Left lobe of liver (tissue), 2 donors: Measurements from ENCODE around the gene RAPGEFL1. TPM values are rescaled to one million over a fixed set of nuclear protein-coding genes. Genes with fewer than 3 reads are reported as not detected.
A peak's percentile ranks its signal among the peaks of the same experiment; 100 is the strongest.
"Not testable (repeated sequence)": the region's sequence is repeated elsewhere in the genome, so short reads cannot be mapped to it uniquely, and the experiment has no call there.

Experiments
- ATAC-seq: fragments of 200-7000 bp; cut with Tn5 transposase; one replicate; pipeline ENCODE4 v1.9.1; 2020; ENCODE audit warnings: mild to moderate bottlenecking, moderate library complexity
- DNase-seq: peaks from one replicate; pipeline ENCODE4 v3.0.0-alpha.2; 2020; ENCODE audit warnings: low spot score
- total RNA-seq: library from RNA; stranded (reverse); gene quantifications from one replicate; pipeline ENCODE4 v1.2.1, GENCODE V29; 2021
- donor health status: DM: no; HTN: no; CAD: no; lungs with moderate emphysema.
- donor health status: DM: no; HTN: yes; CAD: no.

RAPGEFL1 gene
- total RNA-seq, 1 donor from 2014 or later, result 19.3 TPM

DNA sequence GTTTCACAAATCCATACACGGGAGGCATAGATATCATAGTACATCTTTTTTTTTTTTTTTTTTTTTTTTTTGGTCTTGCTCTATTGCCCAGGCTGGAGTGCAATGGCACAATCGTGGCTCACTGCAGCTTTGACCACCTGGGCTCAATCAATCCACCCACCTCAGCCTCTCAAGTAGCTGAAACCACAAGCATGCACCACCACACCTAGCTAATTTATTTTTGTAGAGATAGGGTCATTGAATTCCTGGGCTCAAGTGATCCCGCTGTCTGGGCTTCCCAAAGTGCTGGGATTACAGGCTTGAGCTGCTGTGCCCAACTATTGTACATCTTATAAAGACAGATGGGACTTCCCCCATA lies 3.5 kb upstream of the RAPGEFL1 start:
- DNase-seq (no peak), ATAC-seq (no peak)

DNA sequence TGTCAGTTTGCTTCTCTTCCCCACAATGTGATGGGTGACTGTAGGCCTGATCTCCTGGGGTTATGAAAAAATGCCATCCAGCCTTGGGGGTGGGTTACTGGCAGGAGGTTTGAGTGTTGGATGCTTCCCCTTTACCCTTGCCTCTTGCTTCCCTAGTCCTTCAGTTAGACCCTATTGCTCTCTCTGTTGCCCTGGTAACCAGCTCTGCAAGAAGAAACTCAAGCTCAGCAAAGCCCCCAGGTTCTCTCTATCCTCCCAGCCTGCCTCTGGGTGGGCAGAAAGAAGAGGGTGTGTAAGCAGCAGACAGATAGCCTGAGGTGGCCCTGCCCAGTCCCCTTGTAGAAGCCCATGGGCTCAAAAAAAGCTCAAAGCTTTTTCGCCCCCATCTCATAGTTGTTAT lies 2.8 kb upstream of the RAPGEFL1 start:
- ATAC-seq (no peak), DNase-seq (no peak)

DNA sequence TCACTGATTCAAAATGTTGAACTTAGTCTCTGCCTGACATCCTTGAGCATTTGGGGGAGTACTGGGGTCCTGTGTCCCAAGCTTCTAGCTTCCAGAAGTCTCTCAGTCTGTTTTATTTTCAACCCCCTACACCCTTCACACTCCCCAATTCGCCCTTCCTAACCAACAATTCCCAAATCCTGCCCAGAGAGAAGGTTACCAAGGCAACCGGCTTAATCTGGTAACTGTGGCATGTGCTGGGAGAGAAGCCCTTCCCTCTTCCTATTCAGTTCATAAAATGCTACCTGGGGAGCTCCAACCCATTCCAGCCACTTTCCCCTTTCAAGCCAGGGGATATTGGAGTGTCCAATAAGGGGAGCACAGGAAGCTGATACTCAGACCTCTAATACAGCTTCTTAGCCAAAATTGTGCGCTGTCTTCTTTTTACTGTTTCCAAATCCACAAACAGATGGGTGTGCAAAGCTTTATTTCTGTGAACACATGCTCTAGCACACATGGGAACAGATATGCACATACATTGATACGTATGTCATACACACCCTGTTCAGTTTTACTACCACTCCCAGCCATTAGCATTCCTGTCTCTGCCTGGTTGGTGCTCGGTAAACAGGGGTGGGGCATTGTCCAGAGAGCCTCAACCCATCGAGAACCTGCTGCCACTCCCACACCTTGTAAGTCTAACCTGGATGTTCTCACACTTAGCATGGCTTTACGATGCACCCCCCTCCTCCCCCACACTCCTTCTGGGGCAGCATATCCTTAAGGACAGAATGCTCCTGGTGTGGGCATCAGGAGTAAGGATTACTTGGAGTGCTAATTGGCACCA lies 1.1 kb upstream of the RAPGEFL1 start:
- DNase-seq (no peak), ATAC-seq (no peak)

DNA sequence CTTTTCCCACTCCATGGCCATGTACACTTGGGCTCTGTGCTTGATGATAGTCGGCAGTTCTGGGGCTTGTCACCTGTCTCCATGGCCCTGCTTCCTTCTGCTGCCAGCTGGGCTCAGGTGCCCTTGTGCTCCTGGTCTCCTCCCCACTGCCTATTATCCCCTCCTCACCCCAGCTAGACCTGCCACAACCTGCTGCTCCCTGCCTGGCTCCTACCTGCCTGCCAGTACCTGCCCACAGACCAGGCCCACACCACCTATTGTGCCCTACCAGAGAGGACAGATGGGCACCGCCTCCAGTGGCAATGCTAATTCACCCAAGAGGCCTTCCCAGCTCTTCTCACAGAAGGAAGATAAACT lies 538 bp upstream of the RAPGEFL1 start:
- no peak for DNase-seq
- ATAC-seq, result peak; percentile 10

DNA sequence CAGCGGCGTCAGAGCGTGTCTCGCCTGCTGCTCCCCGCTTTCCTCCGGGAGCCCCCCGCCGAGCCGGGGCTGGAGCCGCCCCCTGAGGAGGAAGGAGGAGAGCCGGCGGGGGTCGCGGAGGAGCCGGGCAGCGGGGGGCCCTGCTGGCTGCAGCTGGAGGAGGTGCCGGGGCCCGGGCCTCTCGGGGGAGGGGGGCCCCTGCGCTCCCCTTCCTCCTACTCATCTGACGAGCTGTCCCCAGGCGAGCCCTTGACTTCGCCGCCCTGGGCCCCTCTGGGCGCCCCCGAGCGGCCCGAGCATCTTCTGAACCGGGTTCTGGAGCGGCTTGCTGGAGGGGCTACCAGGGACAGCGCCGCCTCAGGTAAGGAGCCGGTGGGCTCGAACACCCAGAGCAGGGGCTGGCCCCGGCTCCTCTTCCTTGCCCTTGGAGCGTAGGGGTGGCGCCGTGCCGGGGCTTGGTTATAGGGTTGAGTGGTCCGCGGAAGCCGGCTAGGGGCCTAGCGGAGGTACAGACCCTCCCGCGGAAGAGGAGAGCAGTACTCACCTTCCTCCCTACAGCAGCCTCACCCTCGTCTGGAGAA lies 841 bp downstream of the RAPGEFL1 start:
- DNase-seq (no peak), ATAC-seq (no peak)

DNA sequence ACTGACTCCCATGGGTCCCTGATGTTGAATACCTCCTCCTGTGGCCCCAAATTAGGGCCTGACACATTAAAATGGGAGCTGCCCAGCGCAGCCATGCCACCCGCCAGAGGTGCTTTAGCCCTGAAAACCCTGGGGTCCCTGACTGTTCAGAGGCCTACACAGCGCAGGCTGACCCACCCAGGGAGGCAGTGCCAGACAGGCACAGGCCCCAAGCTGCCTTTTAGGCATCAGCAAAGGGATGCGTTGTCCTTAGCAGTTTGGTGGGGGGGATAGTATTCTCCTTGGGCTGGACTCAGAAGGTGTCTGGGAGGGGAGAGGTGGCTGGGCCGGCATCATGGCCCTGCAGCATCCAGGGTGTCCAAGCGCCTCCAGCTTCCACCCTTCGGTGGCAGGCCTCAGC lies 1.4 kb downstream of the RAPGEFL1 start:
- no peak for DNase-seq
- ATAC-seq, result no peak

DNA sequence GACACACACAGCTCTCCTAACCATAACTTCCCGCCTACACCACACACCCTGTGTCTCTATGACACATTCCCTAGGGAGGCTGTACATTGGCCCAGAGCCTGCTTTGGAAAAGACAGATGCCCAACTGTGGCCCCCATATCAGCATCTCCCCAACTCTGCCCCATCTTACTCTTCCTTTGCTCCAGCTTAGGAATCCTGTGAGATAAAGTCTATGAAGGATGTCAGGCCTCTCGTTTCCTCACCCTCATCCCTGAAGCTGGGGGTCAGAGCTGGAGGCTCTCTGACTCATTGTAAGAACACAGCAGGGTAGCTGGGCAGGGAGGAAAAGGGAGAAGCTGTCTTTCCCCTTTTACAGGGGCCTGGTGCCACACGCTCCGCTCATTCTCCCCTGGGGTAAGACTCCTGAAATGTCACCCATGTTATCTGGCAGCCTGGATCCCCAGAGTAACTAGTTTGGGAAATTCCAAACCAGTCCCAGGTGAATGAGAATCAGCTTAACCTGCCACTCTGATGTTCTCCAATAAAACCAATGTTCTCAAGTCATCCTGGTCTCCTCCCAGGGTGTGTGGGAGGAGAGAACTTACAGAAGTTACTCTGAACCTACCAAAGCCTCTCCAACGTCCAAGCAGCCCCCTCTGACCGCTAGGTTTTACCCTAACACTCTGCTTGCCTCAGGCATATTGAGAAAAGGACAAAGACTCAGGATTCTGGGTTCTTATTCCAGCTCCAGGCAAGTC lies 2.8 kb downstream of the RAPGEFL1 start:
- DNase-seq (no peak), ATAC-seq (no peak)

DNA sequence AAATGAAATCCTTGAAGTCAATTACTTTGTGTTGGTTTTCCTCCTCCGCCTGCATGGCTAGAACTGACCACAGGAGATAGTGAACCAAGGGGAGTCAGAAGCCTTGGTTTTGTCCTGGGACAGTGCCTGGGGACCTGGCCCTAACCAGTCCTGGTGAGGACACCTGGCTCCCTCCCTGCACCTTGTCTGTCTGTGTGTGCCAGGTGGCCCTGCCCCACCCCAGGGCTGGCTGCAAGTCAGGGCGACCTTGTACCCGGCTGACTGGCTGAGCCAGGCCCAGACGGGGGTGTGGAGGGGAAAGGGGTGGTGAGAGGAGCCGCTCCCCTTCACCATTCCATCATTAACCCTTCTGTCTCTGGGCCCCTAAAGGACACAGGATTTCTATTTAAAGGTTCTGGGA lies 3.4 kb downstream of the RAPGEFL1 start:
- peak; percentile 75 for ATAC-seq
- peak; percentile 91 for DNase-seq

DNA sequence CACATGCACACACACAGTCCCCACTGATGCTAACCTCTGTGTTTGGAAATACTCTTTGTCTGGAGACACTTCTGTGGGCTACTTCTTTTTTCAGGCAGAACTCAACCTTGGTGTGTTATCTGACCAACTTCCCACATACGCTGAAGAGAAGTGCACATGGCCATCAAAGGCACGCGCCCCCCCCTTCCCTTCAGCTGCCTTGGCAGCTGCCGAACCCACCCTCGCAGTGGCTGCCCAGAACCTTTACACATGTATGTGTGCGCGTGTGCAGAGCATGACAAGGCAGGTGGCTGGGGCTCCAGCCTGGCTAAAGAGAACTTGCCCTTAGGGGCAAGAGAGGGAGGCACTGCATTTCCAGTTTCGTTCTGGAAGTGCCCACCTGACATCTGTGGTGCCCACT lies 3.9 kb downstream of the RAPGEFL1 start:
- no peak for DNase-seq

DNA sequence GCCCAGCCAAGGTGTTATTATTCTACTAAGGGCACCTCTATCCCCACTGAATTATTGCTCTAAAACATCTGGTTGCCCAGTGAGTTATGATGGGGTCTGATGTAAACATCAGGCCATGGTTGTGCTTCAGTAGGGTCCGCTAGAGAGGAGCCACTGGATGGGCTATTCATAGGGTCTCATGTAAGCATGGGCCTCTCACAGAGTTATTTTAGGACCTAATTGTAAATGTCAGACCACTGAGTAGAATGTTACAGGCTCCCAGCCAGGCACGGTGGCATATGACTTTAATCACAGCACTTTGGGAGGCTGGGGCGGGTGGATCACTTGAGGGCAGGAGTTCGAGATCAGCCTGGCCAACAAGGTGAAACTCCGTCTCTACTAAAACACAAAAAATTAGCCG lies 5.3 kb downstream of the RAPGEFL1 start:
- no peak for DNase-seq

More for the DNA sequence above, 3.9 kb downstream of the RAPGEFL1 start:
- no peak for ATAC-seq

DNA sequence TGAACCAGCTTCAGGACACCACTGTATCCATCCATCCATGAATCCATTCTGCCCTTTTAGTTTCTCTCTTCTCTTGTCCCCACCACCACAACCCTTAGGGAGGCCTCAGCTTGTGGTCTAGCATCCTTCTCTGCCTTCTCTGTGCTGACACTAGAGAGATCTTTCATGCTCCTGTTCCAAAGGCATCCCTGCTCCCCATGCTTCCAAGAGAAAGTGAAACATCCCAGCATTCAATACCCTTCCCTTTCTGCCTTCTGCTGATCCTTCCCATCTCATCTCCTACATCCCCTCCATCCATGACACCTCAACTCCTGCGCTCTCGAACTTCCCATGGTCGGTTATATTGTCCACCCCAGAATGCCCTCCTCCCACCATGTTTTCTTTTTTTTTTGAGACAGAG lies 10.0 kb downstream of the RAPGEFL1 start:
- DNase-seq (no peak), ATAC-seq (no peak)

More for the DNA sequence above, 5.3 kb downstream of the RAPGEFL1 start:
- no peak for ATAC-seq

DNA sequence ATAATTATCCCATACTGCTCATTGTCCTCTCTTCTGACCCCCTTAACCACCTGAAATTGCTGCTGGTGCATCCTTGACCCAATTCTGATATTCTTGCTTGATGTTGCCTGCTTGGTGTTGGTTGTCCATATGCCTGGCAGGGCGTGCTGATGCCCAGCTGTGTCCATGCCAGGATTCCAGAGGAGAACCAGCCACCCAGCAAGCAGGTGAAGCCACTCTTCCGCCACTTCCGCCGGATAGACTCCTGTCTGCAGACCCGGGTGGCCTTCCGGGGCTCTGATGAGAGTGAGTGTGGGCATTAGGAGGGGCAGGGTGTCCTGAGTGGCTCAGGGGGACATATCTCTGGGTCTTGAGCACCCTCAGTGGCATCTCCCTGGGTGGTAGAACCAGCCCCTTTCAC lies 11.4 kb downstream of the RAPGEFL1 start:
- DNase-seq, result no peak
- no peak for ATAC-seq

DNA sequence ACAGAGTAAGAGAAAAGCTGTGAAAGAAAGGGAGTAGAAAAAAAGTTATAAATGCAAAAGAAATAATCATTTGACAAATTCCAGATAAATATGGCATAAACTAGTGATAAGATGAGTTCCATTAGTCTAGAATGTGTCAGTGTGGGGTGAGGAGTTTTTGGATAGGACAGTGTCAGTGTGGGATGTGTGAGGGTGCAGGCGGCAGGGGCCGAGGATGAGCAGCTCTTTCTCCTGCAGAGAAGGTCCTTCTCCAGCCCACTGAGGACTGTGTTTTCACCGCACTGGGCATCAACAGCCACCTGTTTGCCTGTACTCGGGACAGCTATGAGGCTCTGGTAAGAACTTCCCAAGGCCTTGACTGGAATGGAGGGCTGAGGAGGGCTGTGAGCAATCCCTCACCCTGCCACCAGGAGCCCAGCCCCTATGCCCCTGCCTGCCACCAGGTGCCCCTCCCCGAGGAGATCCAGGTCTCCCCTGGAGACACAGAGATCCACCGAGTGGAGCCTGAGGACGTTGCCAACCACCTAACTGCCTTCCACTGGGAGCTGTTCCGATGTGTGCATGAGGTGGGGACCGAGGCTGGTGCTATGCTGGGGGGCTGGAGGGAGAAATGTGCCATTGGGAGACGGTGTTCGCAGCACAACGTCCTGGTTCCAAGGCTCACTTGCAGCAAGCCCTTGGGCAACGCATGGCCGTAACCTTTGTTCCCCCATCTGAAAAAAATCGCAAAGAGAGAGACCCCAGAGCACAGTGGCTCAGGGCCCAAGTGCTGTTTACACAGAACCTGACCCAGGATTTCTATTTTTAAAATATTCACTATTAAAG lies 13.1 kb downstream of the RAPGEFL1 start:
- DNase-seq, result no peak
- ATAC-seq, result peak; percentile 3

DNA sequence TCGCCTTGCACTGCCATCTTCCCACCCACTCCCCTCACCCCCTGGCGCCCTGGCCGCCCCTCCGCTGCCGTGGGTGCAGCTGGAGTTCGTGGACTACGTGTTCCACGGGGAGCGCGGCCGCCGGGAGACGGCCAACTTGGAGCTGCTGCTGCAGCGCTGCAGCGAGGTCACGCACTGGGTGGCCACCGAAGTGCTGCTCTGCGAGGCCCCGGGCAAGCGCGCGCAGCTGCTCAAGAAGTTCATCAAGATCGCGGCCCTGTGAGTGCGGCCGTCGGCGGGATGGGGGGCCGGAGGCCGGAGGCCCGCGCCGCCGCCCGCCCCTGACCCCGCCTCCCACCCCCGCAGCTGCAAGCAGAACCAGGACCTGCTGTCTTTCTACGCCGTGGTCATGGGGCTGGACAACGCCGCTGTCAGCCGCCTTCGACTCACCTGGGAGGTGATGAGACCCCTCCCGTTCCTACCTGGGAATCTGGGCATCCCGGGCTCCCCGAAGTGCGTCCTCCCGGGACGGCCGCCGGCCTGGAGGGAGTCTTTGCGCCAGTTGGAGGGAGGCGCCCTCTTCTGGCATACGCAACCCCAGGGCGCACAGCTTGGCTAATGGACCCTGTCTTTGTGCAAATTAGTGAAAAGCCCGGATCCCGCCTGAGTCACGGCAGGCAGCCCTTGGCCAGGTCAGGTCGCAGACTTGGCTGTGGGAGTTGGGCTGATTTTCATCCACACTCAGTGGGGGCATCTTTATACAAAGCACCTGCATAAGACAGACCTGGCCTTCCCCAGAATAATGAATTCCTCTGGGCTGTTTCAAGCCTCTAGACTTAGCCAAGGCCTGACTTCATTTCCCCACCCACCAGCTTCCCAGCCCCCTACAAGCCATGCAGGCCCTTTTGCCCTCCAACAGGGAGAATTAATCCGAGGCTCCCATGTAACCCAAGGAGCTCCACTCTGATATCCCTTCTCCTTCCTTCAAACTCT lies 14.3 kb downstream of the RAPGEFL1 start:
- ATAC-seq (peak; percentile 89), DNase-seq (peak; percentile 78)

DNA sequence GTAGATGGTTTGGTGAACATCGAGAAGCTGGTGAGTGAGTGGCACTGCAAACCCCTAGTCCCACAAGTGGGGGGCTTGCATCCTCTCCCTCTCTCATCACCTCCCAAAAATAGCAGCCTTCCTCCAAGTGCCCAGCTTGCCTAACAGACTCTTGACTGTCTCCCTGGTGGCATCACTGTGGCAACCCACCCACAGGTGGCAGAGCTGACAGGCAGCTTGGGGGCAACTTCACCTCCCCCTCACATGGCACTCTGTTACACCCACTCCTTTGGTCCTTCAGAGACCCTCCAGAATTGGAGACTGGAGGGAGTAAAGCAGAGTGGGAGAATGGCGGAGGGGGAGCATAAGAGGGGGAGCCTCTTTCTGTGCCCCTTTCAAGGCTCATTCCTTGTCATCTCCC lies 15.7 kb downstream of the RAPGEFL1 start:
- no peak for ATAC-seq
- no peak for DNase-seq

DNA sequence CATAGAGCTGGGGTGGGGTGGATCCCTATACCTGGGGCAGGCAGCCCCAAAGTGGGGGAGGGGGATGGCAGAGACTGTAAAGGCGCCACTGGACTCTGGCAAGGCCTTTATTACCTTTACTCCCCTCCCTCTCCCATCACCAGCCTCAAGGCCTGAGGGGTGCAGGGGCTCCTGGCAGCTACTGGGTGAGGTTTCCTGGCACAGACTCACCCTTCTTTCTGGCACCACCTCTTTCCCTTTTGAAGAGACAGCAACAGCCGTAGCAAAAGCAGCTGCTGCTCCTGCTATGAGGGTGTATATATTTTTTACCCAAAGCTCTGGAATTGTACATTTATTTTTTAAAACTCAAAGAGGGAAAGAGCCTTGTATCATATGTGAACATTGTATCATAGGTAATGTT lies 17.6 kb downstream of the RAPGEFL1 start:
- ATAC-seq (no peak), DNase-seq (no peak)

DNA sequence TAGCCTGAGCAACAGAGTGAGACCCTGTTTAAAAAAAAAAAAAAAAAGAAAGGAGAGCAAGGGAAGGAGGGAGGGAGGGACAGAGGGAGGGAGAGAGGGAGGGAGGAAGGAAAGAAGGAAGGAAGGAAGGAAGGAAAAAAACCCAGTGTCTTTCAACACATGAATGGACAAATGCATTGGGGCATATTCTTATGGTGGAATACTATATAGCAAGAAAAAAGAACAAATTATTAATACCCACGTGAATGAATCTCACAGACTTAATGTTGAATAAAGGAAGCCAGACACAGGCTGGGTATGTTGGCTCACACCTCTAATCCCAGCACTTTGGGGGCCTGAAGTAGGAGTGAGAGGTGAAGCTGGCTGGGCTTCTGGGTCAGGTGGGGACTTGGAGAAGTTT lies 20.3 kb downstream of the RAPGEFL1 start:
- DNase-seq (no peak), ATAC-seq (no peak)

DNA sequence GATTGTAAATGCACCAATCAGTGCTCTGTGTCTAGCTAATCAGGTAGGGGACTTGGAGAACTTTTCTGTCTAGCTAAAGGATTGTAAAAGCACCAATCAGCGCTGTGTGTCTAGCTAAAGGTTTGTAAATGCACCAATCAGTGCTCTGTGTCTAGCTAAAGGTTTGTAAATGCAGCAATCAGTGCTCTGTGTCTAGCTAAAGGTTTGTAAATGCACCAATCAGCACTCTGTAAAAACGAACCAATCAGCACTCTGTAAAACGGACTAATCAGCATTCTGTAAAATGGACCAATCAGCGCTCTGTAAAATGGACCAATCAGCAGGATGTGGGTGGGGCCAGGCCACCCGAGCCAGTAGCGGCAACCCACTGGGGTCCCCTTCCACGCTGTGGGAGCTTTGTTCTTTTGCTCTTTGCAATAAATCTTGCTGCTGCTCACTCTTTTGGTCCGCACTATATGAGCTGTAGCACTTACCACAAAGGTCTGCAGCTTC lies 20.7 kb downstream of the RAPGEFL1 start:
- not testable (repeated sequence) for ATAC-seq

DNA sequence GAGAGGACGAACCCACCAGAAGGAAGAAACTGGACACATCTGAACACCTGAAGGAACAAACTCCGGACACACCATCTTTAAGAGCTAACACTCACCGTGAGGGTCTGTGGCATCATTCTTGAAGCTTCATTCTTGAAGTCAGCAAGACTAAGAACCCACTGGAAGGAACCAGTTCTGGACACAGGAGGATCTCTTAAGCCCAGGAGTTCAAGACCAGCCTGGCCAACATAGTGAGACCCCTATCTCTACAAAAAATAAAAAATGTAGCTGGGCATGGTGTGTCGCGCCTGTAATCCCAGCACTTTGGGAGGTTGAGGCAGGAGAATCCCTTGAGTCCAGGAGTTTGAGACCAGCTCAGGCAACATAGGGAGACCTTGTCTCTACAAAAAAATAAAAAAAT lies 21.3 kb downstream of the RAPGEFL1 start:
- no peak for ATAC-seq
- no peak for DNase-seq

More for the DNA sequence above, 20.7 kb downstream of the RAPGEFL1 start:
- not testable (repeated sequence) for DNase-seq

DNA sequence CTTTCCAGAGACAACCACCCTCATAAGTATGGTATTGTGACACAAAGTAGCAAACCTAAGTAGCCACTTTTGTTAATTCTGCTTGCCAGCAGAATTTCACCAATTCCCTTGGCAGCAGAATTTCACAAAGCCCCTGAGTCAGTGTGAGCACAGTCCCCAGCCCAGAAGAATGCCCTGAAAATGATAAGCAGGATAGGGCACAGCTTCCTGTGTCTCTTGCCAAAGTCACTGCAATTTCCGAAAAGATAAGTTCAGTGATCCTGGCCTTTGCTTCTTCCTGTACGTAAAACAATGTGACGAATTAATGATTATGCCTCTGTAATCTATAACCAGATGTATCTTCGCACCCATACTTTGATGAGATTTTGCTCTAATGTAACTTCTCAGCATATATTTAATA lies 25.9 kb downstream of the RAPGEFL1 start:
- no peak for DNase-seq
- peak; percentile 52 for ATAC-seq
